Endothelial cell of umbilical vein (primary cell): Measurements from ENCODE around the gene MPC2. TPM values are rescaled to one million over a fixed set of nuclear protein-coding genes. Genes with fewer than 3 reads are reported as not detected.

ENCODE experiments used
- BruUV-seq: library from RNA; stranded (reverse); fragments of 400-500 nt; replicated peaks from 2 replicates; lab custom pipeline; 2021; lab: Mats Ljungman, UMichigan
- CTCF ChIA-PET: fragments of 300-600, 350-600 bp; sonication (Branson Sonifier 250); formaldehyde crosslinking; loops from one replicate; lab custom pipeline; 2021; ENCODE audit warnings: antibody characterized with exemption, inconsistent platforms; lab: Charles Lee
- POLR2A ChIA-PET: fragments of 300-600, 350-600 bp; sonication (Branson Sonifier 250); formaldehyde crosslinking; loops from one replicate; lab custom pipeline; 2021; ENCODE audit warnings: antibody characterized with exemption, inconsistent platforms; lab: Charles Lee
- DNase-seq: peaks from one replicate; pipeline ENCODE4 v3.0.0-alpha.2; 2011; ENCODE audit warnings: low read depth, low spot score
- FAIRE-seq: peaks from 2 replicates; lab custom pipeline; 2011; peaks lifted over from hg19 to GRCh38; lab: Jason Lieb, UNC
- H2AFZ ChIP-seq: 2 replicates; pipeline ENCODE4 v1.6.0; 2012; ENCODE audit warnings: low read depth, low read length, control low read depth, inconsistent platforms
- H3K27ac ChIP-seq: 2 replicates; pipeline ENCODE4 v1.5.1; 2011; ENCODE audit warnings: low read depth, mild to moderate bottlenecking, control low read depth, low read length, moderate library complexity; ENCODE audit not compliant: insufficient read depth
- H3K27me3 ChIP-seq, 2 experiments: 2 replicates each; pipeline versions ENCODE4 v1.6.0 to v1.6.1; 2011; ENCODE audit warnings: low read length in 2 of 2, mixed read lengths in 1 of 2; ENCODE audit not compliant: control insufficient read depth in 2 of 2, insufficient read depth in 2 of 2
- H3K36me3 ChIP-seq, 2 experiments: 2 replicates in 1 of 2; 3 replicates in 1 of 2; pipeline ENCODE4 v1.5.1; 2011; ENCODE audit warnings: low read length in 2 of 2, mild to moderate bottlenecking in 1 of 2, moderate library complexity in 1 of 2; ENCODE audit not compliant: control insufficient read depth in 2 of 2, insufficient read depth in 2 of 2; ENCODE audit errors: extremely low read depth in 1 of 2
- H3K4me1 ChIP-seq: 3 replicates; pipeline ENCODE4 v1.5.1; 2011; ENCODE audit warnings: mild to moderate bottlenecking, low read length; ENCODE audit not compliant: control insufficient read depth, insufficient read depth; ENCODE audit errors: extremely low read depth
- H3K4me2 ChIP-seq: 2 replicates; pipeline ENCODE4 v1.6.1; 2011; ENCODE audit warnings: low read length, control low read depth, mixed read lengths; ENCODE audit not compliant: insufficient read depth
- H3K4me3 ChIP-seq, 3 experiments: fragments of 200-600 bp in 1 of 3; sonication (generic), shearing (Covaris generic) in 1 of 3; replicated peaks in 1 of 3; 2 replicates each; pipeline ENCODE4 v1.5.1; 2011 to 2016; ENCODE audit warnings: control low read depth in 3 of 3, low read length in 3 of 3, mild to moderate bottlenecking in 2 of 3, inconsistent platforms in 1 of 3, low read depth in 1 of 3, moderate library complexity in 1 of 3; ENCODE audit not compliant: insufficient read depth in 1 of 3
- H3K79me2 ChIP-seq: 2 replicates; pipeline ENCODE4 v1.6.0; 2012; ENCODE audit warnings: low read length, inconsistent platforms; ENCODE audit not compliant: control insufficient read depth, insufficient read depth
- H3K9ac ChIP-seq: replicated peaks from 2 replicates; pipeline ENCODE3; 2011; ENCODE audit warnings: low read length, control low read depth; ENCODE audit not compliant: insufficient read depth; ENCODE audit errors: extremely low read depth
- H3K9me1 ChIP-seq: replicated peaks from 3 replicates; pipeline ENCODE4 v1.6.0; 2011; ENCODE audit warnings: mild to moderate bottlenecking, low read length; ENCODE audit not compliant: control insufficient read depth, insufficient read depth; ENCODE audit errors: extremely low read depth
- H3K9me3 ChIP-seq: replicated peaks from 2 replicates; pipeline ENCODE4 v1.5.1; 2012; ENCODE audit warnings: low read length, inconsistent platforms; ENCODE audit not compliant: control insufficient read depth, insufficient read depth
- H4K20me1 ChIP-seq: replicated peaks from 2 replicates; pipeline ENCODE3; 2011; ENCODE audit warnings: mild to moderate bottlenecking, low read length; ENCODE audit not compliant: control insufficient read depth, insufficient read depth; ENCODE audit errors: extremely low read depth
- CTCF ChIP-seq, 2 donors: IDR thresholded peaks; 1 replicate in 1 of 2; 2 replicates in 1 of 2; pipeline ENCODE4 v1.5.1; 2011; ENCODE audit warnings: low read length in 2 of 2, mild to moderate bottlenecking in 2 of 2, moderate library complexity in 2 of 2, control low read depth in 1 of 2, inconsistent platforms in 1 of 2, low read depth in 1 of 2; ENCODE audit not compliant: insufficient read depth in 1 of 2; ENCODE audit errors: extremely low read depth in 1 of 2
- EZH2 ChIP-seq: IDR thresholded peaks from 2 replicates; pipeline ENCODE4 v1.6.1; 2012; ENCODE audit warnings: borderline replicate concordance, low read depth, mild to moderate bottlenecking, moderate library complexity, low read length, inconsistent platforms; ENCODE audit not compliant: severe bottlenecking
- FOS ChIP-seq: IDR thresholded peaks from 2 replicates; pipeline ENCODE4 v1.6.1; 2011; ENCODE audit warnings: mild to moderate bottlenecking, low read length, moderate library complexity, borderline replicate concordance; ENCODE audit not compliant: insufficient read depth
- GATA2 ChIP-seq: IDR thresholded peaks from 2 replicates; pipeline ENCODE4 v1.7.0; 2011; ENCODE audit warnings: low read depth, mild to moderate bottlenecking, moderate library complexity, mixed read lengths, low read length; ENCODE audit not compliant: insufficient read length, insufficient read depth
- JUN ChIP-seq: IDR thresholded peaks from 2 replicates; pipeline ENCODE4 v1.6.1; 2011; ENCODE audit warnings: borderline replicate concordance, low read depth; ENCODE audit not compliant: insufficient read length, insufficient read depth
- MAX ChIP-seq: IDR thresholded peaks from 2 replicates; pipeline ENCODE4 v1.6.1; 2011; ENCODE audit not compliant: insufficient read depth, insufficient read length
- MYC ChIP-seq: IDR thresholded peaks from one replicate; pipeline ENCODE4 v1.6.1; 2011; ENCODE audit warnings: mild to moderate bottlenecking, low read depth, low read length
- POLR2A ChIP-seq: IDR thresholded peaks from 2 replicates; pipeline ENCODE4 v1.6.1; 2012; ENCODE audit warnings: low read depth, mild to moderate bottlenecking, control low read depth, low read length
- POLR2AphosphoS5 ChIP-seq: IDR thresholded peaks from 2 replicates; pipeline ENCODE4 v1.6.1; 2012; ENCODE audit warnings: low read depth, mild to moderate bottlenecking, control low read depth, low read length, moderate library complexity; ENCODE audit not compliant: insufficient read depth
- dilution Hi-C: fragments of 300-500 bp; cut with MboI; formaldehyde crosslinking; loops from one replicate; pipeline ENCODE4 v1.15.0; 2019; ENCODE audit warnings: low sequenced_read_pairs; ENCODE audit not compliant: extremely low pct_ligation_motif_present
- intact Hi-C: fragments of 100-400 bp; cut with micrococcal nuclease; formaldehyde crosslinking; loops from one replicate; pipeline ENCODE4 v1.10.0; 2022
- polyA plus RNA-seq, 4 experiments: library from polyadenylated mRNA; depleted of rRNA in 3 of 4; stranded (reverse) in 3 of 4; unstranded in 1 of 4; fragments of >200 nt; gene quantifications; 2 replicates each; pipeline versions ENCODE4 v1.2.1 to v1.2.3, GENCODE V29; 2011 to 2012; ENCODE audit warnings: missing spikeins in 1 of 4
- total RNA-seq: library from RNA; stranded (reverse); gene quantifications from 2 replicates; pipeline ENCODE4 v1.2.3, GENCODE V29; 2021

The MPC2 gene
- total and polyA plus RNA-seq, 2 donors (not counting 3 experiments of a cell fraction or from before 2014, with no cell fraction given) = 14.9 to 35.8 TPM

- Histone ChIP-seq H4K20me1 (peaks cover 3% of the 10 kb centered on the region), H3K27ac (no peak overlapping the region), H3K9me1 (no peaks in the 10 kb centered on the region), H2AFZ (no peak overlapping the region), H3K4me2 (no peak overlapping the region), H3K4me3 (no peak overlapping the region), H3K27me3 (no peaks in the 10 kb centered on the region), H3K4me1 (no peaks in the 10 kb centered on the region), H3K79me2 (peaks cover 57% of the 10 kb centered on the region), H3K9me3 (no peaks in the 10 kb centered on the region), H3K9ac (no peak overlapping the region), H3K36me3 (peaks cover 0 to 3% of the 10 kb centered on the region in 2 experiments)
- intact Hi-C loops (no loop called here), dilution Hi-C loops (no loop called here)
- DNase-seq (no peak), FAIRE-seq (no peak)
- POLR2A ChIA-PET = no interaction called here
- no TSS peak for BruUV-seq
- TF ChIP-seq MYC (no peak), POLR2A (no peak), POLR2AphosphoS5 (no peak), EZH2 (no peak), CTCF (IDR thresholded peaks at IDR 0.05; ENCODE audit: extremely low read depth in 1 of 2, insufficient read depth in 1 of 2, low read depth in 1 of 2, low read length in 2 of 2) (no peak)
- CTCF ChIA-PET = no interaction called here
Observed at GRCh38 chr1:167947733-167948132, 10.9 kb upstream of the MPC2 start.

GRCh38 chr1:167943541-167943940 is 6.7 kb upstream of the MPC2 start:
- Histone ChIP-seq H3K27me3 (no peaks in the 10 kb centered on the region), H3K27ac (no peak overlapping the region), H3K9ac (no peak overlapping the region), H3K4me2 (no peak overlapping the region), H3K4me3 (no peak overlapping the region), H3K9me3 (no peaks in the 10 kb centered on the region), H2AFZ (no peak overlapping the region), H3K36me3 (no peaks in the 10 kb centered on the region), H4K20me1 (no peaks in the 10 kb centered on the region), H3K79me2 (peaks cover 76% of the 10 kb centered on the region), H3K4me1 (no peaks in the 10 kb centered on the region), H3K9me1 (no peaks in the 10 kb centered on the region)
- FAIRE-seq (no peak), DNase-seq (no peak)
- ChIA-PET CTCF (no interaction called here), POLR2A (no interaction called here)
- dilution Hi-C loops = no loop called here
- TF ChIP-seq GATA2 (no peak), MYC (no peak), EZH2 (no peak), POLR2A (no peak), POLR2AphosphoS5 (no peak), CTCF (IDR thresholded peaks at IDR 0.05; ENCODE audit: extremely low read depth in 1 of 2, insufficient read depth in 1 of 2, low read depth in 1 of 2, low read length in 2 of 2) (no peak), JUN (no peak), FOS (no peak), MAX (no peak)
- intact Hi-C loops = no loop called here
- no TSS peak for BruUV-seq
